Neural cell (in vitro differentiated cells): ENCODE data around the gene CD99. TPM values are rescaled to one million over a fixed set of nuclear protein-coding genes. Genes with fewer than 3 reads are reported as not detected.

ENCODE experiments used
- H2AFZ ChIP-seq: fragments of 200-600, 300-800 bp; sonication (generic), shearing (Covaris generic); 2 replicates; pipeline ENCODE4 v1.6.0; 2014; ENCODE audit warnings: low read depth, mild to moderate bottlenecking, antibody characterized with exemption, low read length, moderate library complexity
- H3F3A ChIP-seq: fragments of 200-600 bp; shearing (Covaris generic); 2 replicates; pipeline ENCODE4 v1.6.1; 2016; ENCODE audit warnings: mild to moderate bottlenecking, moderate library complexity, mixed read lengths, antibody characterized with exemption, low read length; ENCODE audit not compliant: insufficient read depth, poor library complexity, severe bottlenecking
- H3K27ac ChIP-seq: fragments of 200-600, 300-800 bp; sonication (generic), shearing (Covaris generic); 2 replicates; pipeline ENCODE4 v1.5.1; 2014; ENCODE audit warnings: mild to moderate bottlenecking, low read length, moderate library complexity
- H3K27me3 ChIP-seq: fragments of 300-800, 200-600 bp; sonication (generic), shearing (Covaris generic); 2 replicates; pipeline ENCODE4 v1.6.0; 2014; ENCODE audit warnings: mild to moderate bottlenecking, low read depth, low read length, moderate library complexity; ENCODE audit not compliant: insufficient read depth
- H3K36me3 ChIP-seq: fragments of 300-800, 200-600 bp; sonication (generic), shearing (Covaris generic); 2 replicates; pipeline ENCODE4 v1.5.1; 2014; ENCODE audit warnings: mild to moderate bottlenecking, antibody characterized with exemption, low read length, moderate library complexity; ENCODE audit not compliant: insufficient read depth
- H3K4me2 ChIP-seq: fragments of 300-800, 200-600 bp; sonication (generic), shearing (Covaris generic); 2 replicates; pipeline ENCODE4 v1.6.0; 2014; ENCODE audit warnings: mild to moderate bottlenecking, low read length
- H3K4me3 ChIP-seq: fragments of 300-800, 200-600 bp; sonication (generic), shearing (Covaris generic); 2 replicates; pipeline ENCODE4 v1.5.1; 2014; ENCODE audit warnings: mild to moderate bottlenecking, low read length, moderate library complexity
- H3K79me2 ChIP-seq: fragments of 200-600 bp; shearing (Covaris generic); replicated peaks from 2 replicates; pipeline ENCODE4 v1.6.0; 2014; ENCODE audit warnings: mild to moderate bottlenecking, low read length, moderate library complexity; ENCODE audit not compliant: insufficient read depth
- H3K9ac ChIP-seq: fragments of 300-800, 200-600 bp; sonication (generic), shearing (Covaris generic); 2 replicates; pipeline ENCODE4 v1.6.1; 2016; ENCODE audit warnings: mild to moderate bottlenecking, low read length, mixed read lengths
- H3K9me2 ChIP-seq: fragments of 200-600 bp; shearing (Covaris generic); 2 replicates; pipeline ENCODE4 v1.6.1; 2016; ENCODE audit warnings: mild to moderate bottlenecking, low read length, mixed read lengths; ENCODE audit not compliant: insufficient read depth
- H3K9me3 ChIP-seq: fragments of 200-600, 300-800 bp; sonication (generic), shearing (Covaris generic); 2 replicates; pipeline ENCODE4 v1.6.1; 2016; ENCODE audit warnings: mild to moderate bottlenecking, mixed run types, low read length, moderate library complexity, mixed read lengths
- H4K20me1 ChIP-seq: fragments of 200-600 bp; shearing (Covaris generic); 2 replicates; pipeline ENCODE4 v1.6.1; 2016; ENCODE audit warnings: mild to moderate bottlenecking, mixed run types; ENCODE audit not compliant: insufficient read depth
- CTCF ChIP-seq: fragments of 450-650 bp; IDR thresholded peaks from 2 replicates; pipeline ENCODE4 v1.5.1; 2014; ENCODE audit warnings: antibody characterized with exemption, mild to moderate bottlenecking, moderate library complexity; ENCODE audit not compliant: poor library complexity, severe bottlenecking
- EP300 ChIP-seq: fragments of 450-650 bp; conservative IDR thresholded peaks from 2 replicates; pipeline ENCODE4 v1.6.1; 2014; ENCODE audit warnings: antibody characterized with exemption, mild to moderate bottlenecking, moderate library complexity; ENCODE audit not compliant: poor library complexity, severe bottlenecking
- EZH2 ChIP-seq: fragments of 200-600, 300-800 bp; shearing (Covaris generic), sonication (generic); IDR thresholded peaks from 2 replicates; pipeline ENCODE4 v1.6.1; 2014; ENCODE audit warnings: antibody characterized with exemption, low read length, borderline replicate concordance, mild to moderate bottlenecking; ENCODE audit not compliant: insufficient read depth, poor library complexity, severe bottlenecking
- MXI1 ChIP-seq: fragments of 450-650 bp; conservative IDR thresholded peaks from 2 replicates; pipeline ENCODE4 v1.6.1; 2014; ENCODE audit warnings: antibody characterized with exemption, mild to moderate bottlenecking; ENCODE audit not compliant: poor library complexity, severe bottlenecking
- POLR2AphosphoS5 ChIP-seq: IDR thresholded peaks from 2 replicates; pipeline ENCODE4 v1.6.1; 2012
- RAD21 ChIP-seq: fragments of 450-650 bp; conservative IDR thresholded peaks from 2 replicates; pipeline ENCODE4 v1.6.1; 2014; ENCODE audit warnings: antibody characterized with exemption, mild to moderate bottlenecking, moderate library complexity
- REST ChIP-seq: IDR thresholded peaks from 2 replicates; pipeline ENCODE4 v1.6.1; 2012; ENCODE audit warnings: borderline replicate concordance
- SMC3 ChIP-seq: fragments of 450-650 bp; conservative IDR thresholded peaks from 2 replicates; pipeline ENCODE4 v1.6.1; 2014; ENCODE audit warnings: antibody characterized with exemption, mild to moderate bottlenecking, moderate library complexity; ENCODE audit not compliant: poor library complexity
- TAF1 ChIP-seq: IDR thresholded peaks from 2 replicates; pipeline ENCODE4 v1.6.1; 2012; ENCODE audit warnings: low read depth
- polyA plus RNA-seq: library from polyadenylated mRNA; depleted of rRNA; stranded (reverse); fragments of >200 nt; gene quantifications from 2 replicates; pipeline ENCODE4 v1.2.3, GENCODE V29; 2014

Gene CD99
- polyA plus RNA-seq, 1 donor from 2014 or later = 6.6 TPM

- H2AFZ ChIP-seq = no peak overlapping the region
- H3K27me3 ChIP-seq = no peaks in the 10 kb centered on the region
- peaks cover 6% of the 10 kb centered on the region for H3K79me2 ChIP-seq
- H3K4me3 ChIP-seq = no peak overlapping the region
- H3F3A ChIP-seq = no peaks in the 10 kb centered on the region
- no peak overlapping the region for H3K27ac ChIP-seq
- TF ChIP-seq SMC3 = no peak
- no peak for TF ChIP-seq RAD21
- TF ChIP-seq CTCF = no peak
- TF ChIP-seq EP300 = no peak
- TF ChIP-seq TAF1 = no peak
- TF ChIP-seq POLR2AphosphoS5 = no peak
- no peak for TF ChIP-seq MXI1
- TF ChIP-seq EZH2 = no peak
- no peak for TF ChIP-seq REST
- H4K20me1 ChIP-seq = no peaks in the 10 kb centered on the region
- no peak overlapping the region for H3K9ac ChIP-seq
- no peaks in the 10 kb centered on the region for H3K36me3 ChIP-seq
- H3K9me2 ChIP-seq = no peaks in the 10 kb centered on the region
- H3K9me3 ChIP-seq = no peaks in the 10 kb centered on the region
- no peak overlapping the region for H3K4me2 ChIP-seq
These were observed 14.1 kb downstream of the CD99 start for GRCh38 chrX:2705046-2705832.

- no peaks in the 10 kb centered on the region for H3K36me3 ChIP-seq
- no peak overlapping the region for H3K4me2 ChIP-seq
- H3K9me2 ChIP-seq = no peaks in the 10 kb centered on the region
- H3K9me3 ChIP-seq = no peaks in the 10 kb centered on the region
- no peaks in the 10 kb centered on the region for H4K20me1 ChIP-seq
- TF ChIP-seq CTCF = no peak
- H3K9ac ChIP-seq = no peak overlapping the region
- H3K4me3 ChIP-seq = no peak overlapping the region
- no peaks in the 10 kb centered on the region for H3K27me3 ChIP-seq
- H3K79me2 ChIP-seq = peaks cover 1% of the 10 kb centered on the region
- no peak overlapping the region for H3K27ac ChIP-seq
- H2AFZ ChIP-seq = no peak overlapping the region
- H3F3A ChIP-seq = no peaks in the 10 kb centered on the region
These were observed 16.3 kb downstream of the CD99 start for GRCh38 chrX:2707334-2707760.
